HG03097 (cell line): ENCODE measurements around the gene GART.
"Not testable (repeated sequence)": the region's sequence is repeated elsewhere in the genome, so short reads cannot be mapped to it uniquely, and the experiment has no call there.

ENCODE experiments used
- ATAC-seq: cut with Tn5 transposase; IDR thresholded peaks from one replicate; pipeline ENCODE4 v1.9.1; 2021; ENCODE audit not compliant: unreplicated experiment, low FRiP score

Gene GART

GRCh38 chr21:33478182-33478581 is 63.7 kb downstream of the GART start:
- no peak for ATAC-seq

GRCh38 chr21:33477066-33477465 is 64.9 kb downstream of the GART start:
- ATAC-seq: no peak

- no peak for ATAC-seq
Observed at GRCh38 chr21:33473344-33473743, 68.6 kb downstream of the GART start.

GRCh38 chr21:33470701-33471100 is 71.2 kb downstream of the GART start:
- no peak for ATAC-seq

GRCh38 chr21:33469183-33469582 is 72.7 kb downstream of the GART start:
- ATAC-seq: not testable (repeated sequence)

- no peak for ATAC-seq
Observed at GRCh38 chr21:33461538-33462250, 80.2 kb downstream of the GART start.

- no peak for ATAC-seq
Observed at GRCh38 chr21:33458861-33459260, 83.1 kb downstream of the GART start.

GRCh38 chr21:33455686-33456446 is 86.1 kb downstream of the GART start:
- ATAC-seq: no peak
